ENCODE results near the gene ARMC9.
"Not testable (repeated sequence)": the region's sequence is repeated elsewhere in the genome, so short reads cannot be mapped to it uniquely, and the experiment has no call there.

The ARMC9 gene

GRCh38 chr2:231344851-231345250 is 146.4 kb downstream of the ARMC9 start:
- no peak for DNase-seq

DNA sequence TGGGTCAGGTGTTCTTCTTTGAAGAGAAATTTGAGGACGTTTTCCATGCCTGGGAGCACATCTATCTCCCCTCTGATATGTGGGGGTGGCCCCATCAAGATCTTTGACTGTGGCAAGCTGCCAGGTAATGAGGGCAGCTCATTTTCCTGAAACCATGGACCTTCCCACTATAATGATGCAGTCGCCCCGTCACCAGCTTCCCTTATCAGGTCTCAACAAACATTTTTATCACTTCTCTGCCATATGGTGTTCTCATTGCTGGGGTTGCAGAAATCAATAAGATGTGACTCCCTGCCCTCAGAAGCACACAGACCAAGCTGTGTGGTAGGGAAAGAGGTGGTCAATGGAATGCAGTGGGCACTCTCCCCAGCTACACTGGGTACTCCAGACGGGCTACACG is 148.7 kb downstream of the ARMC9 start:
- no peak for DNase-seq

DNA sequence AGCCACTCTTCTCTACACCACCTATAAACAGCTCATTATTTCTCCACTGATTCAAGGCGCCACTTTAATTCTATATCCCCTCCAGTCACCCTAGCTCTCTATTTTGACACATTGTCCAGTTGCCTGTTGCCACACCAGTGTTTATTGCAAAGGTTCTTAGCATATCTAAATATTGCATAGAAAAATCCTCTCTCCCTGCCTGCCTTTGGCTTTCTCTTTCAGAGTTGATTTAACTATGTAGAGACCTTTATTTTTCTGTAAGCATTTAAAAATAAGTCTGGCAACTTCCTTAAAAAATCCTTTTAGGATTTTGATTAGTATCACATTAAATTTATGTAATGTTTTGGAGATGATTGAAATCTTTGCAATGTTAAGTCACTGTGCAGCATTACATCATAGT is 149.2 kb downstream of the ARMC9 start:
- no peak for DNase-seq

DNA sequence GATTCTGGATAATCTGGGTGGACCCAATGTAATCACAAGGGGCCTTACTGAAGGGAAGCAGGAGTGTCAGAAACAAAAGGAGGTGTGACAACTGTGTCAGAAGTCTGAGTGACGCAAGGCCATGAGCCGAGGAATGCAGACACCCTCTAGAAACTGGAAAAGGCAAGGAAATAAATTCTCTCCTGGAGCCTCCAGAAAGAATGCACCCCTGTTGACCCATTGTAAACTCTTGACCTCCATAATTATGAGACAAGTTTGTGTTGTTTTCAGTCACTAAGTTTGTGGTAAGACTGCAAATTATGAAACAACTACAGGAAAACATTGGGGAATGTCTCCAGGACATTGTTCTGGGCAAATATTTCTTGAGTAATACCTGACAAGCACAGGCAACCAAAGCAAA is 149.7 kb downstream of the ARMC9 start:
- DNase-seq: no peak

- DNase-seq: no peak
Measured at GRCh38 chr2:231348704-231349373, 150.4 kb downstream of the ARMC9 start.

GRCh38 chr2:231349374-231349735 is 150.9 kb downstream of the ARMC9 start:
- DNase-seq: not testable (repeated sequence)

GRCh38 chr2:231351648-231352047 is 153.2 kb downstream of the ARMC9 start:
- no peak for DNase-seq

DNA sequence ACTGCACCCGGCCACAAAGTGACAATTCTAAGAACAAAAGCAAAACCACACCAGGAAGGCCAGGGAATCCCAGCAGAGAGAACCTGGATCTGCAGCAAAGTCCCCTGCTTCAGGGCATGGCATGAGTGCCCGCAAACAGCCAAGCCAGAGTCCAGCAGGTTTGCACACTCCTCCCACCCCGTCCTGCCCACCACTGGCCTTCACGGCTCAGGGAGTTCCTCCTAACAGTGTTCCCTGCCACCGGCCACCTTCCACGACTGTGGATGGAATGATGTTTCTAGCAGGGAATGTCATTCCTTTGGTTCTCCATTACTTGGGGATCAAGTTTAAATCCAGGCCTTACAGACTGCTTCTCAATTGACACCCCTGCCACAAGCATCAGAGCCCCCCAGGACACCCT is 155.0 kb downstream of the ARMC9 start:
- no peak for DNase-seq

GRCh38 chr2:231355508-231356465 is 157.4 kb downstream of the ARMC9 start:
- DNase-seq: no peak

DNA sequence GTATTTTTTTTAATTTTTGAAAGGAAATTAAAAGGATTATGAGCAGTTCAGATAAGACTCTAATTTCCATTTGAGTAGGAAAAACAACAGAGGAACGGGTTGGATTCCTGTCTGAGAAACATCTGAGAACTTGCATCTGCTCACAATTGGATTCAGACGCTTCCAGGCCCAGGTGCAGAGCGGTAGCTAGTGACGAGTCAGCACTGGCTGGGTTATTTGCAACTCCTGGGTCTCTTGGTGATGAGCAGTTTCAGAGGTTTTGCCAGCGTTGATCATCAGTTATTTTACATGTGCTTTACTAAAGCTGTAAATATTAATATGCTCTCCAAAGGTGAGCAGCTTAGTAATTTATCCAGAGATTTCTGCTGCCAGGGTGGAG is 158.0 kb downstream of the ARMC9 start:
- DNase-seq: peak; percentile 10

- no peak for DNase-seq
Measured at GRCh38 chr2:231357048-231357447, 158.6 kb downstream of the ARMC9 start.

DNA sequence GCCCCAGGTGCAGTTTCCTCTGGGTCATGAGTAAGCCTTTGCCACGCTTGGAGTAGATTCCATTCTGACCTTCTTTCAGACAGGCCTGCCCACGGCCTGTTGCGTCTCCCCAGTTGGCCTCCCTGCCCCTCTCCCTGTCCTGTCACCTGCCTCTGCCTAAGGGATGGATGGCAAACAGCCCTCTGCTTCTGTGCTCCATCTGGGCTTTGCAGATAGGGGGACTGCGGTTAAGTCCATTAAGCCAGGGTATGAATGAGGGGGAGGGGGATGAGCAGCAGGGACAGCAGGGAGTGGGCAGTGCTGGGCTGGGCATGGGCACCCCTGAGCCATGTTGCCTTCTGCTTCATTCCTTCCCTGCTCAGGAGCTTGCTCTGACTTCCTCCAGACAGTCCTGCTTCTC is 159.5 kb downstream of the ARMC9 start:
- no peak for DNase-seq

DNA sequence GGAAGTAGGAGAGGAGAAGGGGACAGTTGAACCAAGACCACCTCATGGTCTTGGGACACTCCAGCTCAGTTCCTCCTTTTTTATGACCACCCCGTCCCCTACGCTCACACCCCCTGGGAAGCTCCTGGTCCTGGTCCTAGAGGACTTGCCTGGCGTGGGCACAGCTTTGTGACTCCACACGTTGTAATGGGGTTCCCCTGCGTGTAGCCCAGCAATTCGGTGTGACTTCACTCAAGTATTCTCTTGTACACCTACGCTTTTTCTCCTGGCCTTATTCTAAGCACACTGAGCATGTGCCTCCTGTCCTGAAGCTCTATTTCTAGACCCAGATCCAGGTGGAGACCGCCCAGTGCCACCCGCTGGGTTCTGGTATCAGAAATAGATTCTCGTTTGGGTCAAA is 161.0 kb downstream of the ARMC9 start:
- no peak for DNase-seq

GRCh38 chr2:231359948-231360347 is 161.5 kb downstream of the ARMC9 start:
- no peak for DNase-seq

GRCh38 chr2:231360401-231360800 is 162.0 kb downstream of the ARMC9 start:
- DNase-seq: no peak

- DNase-seq: no peak
Measured at GRCh38 chr2:231360881-231361371, 162.5 kb downstream of the ARMC9 start.

DNA sequence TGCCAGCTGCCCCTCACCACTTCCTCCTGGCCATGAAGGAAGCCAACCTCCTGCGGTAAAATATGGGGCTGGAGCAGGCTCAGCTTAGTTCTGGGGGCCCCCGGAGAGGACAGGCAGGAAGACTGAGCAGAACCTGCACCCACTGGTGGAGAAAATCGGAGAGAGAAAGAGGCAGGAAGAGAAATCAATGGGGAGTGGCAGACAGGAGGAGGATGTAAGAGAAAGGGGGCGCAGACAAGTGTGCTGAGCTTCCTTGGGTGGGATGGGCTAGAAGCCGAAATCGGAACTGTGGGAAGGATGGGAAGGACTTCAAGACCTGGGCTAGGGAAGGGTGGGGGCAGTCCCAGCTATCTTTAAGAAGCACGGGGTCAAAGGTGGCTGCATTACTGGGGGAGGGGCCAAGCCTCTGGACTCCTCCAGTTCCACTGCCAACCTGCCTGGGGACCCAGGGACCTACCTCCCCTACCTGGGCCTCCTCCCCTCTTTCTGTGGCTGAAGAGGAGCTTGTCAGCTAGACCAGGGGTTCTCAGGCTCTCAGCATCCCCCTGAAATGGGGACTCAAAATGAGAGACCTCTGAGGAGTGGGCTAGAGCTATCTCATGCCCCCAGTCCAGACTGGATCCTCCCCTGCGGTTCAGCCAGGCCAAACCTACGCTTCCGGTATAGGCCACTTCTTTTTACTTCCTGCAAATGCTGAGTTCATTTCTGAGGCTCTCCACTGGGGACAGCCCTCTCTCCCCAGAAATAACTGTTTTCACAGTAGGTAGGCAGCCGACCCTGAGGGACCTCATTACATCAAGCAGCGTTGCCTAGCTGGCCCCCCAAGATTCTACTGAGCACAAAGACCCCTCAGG is 163.5 kb downstream of the ARMC9 start:
- DNase-seq: no peak

DNA sequence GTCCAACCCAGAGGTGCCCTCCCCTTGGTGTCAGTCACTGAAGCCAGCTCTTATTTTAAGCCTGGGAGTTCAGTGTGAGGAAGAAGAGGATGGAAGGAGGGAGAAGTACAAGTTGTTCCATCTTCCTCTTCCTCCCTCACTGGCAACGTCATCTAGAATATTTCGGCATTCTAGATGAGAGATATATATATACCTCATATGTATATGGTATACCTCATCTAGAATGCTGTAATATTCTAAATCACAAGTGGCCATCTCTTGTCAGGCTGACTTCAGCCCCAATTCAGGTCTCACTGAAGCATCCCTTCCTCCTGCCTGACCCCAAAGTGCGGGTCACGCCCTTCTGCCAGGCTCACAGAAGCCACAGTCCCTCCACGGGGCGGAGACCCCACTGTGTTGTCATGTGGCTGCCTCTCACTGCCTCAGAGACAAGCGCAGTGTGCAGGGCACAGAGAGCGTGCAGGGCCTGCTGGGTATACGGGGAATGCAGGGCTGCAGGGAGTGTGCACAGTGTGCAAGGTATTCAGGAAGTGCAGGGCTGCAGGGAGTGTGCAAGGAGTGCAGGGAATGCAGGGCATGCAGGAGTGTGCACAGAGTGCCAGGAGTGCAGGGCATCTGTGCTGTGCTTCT is 164.2 kb downstream of the ARMC9 start:
- DNase-seq: no peak

DNA sequence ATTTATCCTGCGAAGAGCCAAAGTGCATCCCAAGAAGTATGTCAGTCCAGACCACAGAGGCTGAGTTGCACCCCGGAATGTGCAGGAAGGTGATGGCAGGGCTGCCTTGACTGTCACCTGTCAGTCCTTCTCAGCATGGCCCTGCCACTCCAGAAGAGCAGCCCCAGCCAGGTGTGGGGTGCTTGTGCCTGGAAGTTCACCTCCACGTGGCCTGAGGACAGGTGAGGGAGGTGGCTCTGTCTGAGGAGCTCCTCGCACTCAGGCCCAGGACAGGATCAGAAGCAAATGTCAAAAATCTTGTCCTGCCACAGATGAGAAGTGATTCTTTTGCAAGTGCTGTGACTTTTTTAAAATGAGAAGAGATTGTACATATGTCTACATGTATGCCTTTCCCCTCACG is 165.6 kb downstream of the ARMC9 start:
- no peak for DNase-seq

DNA sequence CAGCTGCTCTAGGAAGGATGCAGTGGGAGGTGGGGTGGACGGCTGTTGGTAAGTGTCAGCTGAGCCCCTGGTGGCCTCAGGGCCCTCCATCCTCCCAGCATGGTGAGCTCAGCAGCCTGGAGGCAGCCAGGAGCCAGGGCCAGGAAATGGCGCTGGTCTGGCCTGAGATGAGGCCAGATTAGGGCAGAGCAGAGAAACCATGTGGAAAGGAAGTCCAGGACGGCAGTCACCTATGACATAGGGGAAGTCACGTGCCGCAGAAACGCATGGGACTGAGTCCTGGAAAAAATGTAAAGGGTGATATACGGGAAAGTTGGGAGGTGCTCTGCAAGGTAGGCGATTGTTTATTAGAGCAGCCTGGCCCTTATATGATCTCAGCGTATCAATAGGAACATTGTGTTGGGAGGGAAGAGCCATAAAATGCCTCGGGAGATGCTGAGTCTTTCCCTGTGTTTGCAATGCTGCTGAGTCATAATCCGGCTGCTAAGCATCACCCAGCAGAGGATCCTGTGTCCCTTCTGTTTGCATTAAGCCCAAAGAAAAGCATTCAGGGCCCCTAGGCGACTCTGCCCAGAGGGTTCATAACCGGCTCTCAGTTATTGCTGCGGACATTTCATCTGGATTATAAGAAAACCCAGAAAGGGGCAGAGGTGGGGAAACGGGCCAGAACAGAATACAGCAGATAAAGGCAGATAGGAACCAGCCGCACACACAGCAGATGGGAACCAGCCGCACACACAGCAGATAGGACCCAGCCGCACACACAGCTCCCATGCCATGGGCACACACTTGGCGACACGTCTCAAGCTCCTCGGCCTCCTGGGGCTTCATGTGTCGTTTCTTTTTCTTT is 166.8 kb downstream of the ARMC9 start:
- DNase-seq: peak; percentile 72

GRCh38 chr2:231367178-231367577 is 168.7 kb downstream of the ARMC9 start:
- no peak for DNase-seq

All from fibroblast of upper back skin (primary cell).